ENCODE data around the gene TMEM11.

The TMEM11 gene

GRCh38 chr17:21177854-21178600 lies 35.9 kb downstream of the TMEM11 start:
- peak; percentile 32 for DNase-seq

GRCh38 chr17:21177401-21177800 lies 36.6 kb downstream of the TMEM11 start:
- DNase-seq = peak; percentile 39

GRCh38 chr17:21176773-21177395 lies 37.1 kb downstream of the TMEM11 start:
- DNase-seq = peak; percentile 10

GRCh38 chr17:21174713-21175112 lies 39.2 kb downstream of the TMEM11 start:
- DNase-seq = no peak

GRCh38 chr17:21174186-21174585 lies 39.8 kb downstream of the TMEM11 start:
- DNase-seq = no peak

- DNase-seq = no peak
Measured at GRCh38 chr17:21173543-21173942, 40.4 kb downstream of the TMEM11 start.

- DNase-seq = no peak
Measured at GRCh38 chr17:21172846-21173245, 41.1 kb downstream of the TMEM11 start.

- DNase-seq = no peak
Measured at GRCh38 chr17:21171970-21172510, 41.9 kb downstream of the TMEM11 start.

- DNase-seq = no peak
Measured at GRCh38 chr17:21171309-21171922, 42.5 kb downstream of the TMEM11 start.

GRCh38 chr17:21170809-21171208 lies 43.2 kb downstream of the TMEM11 start:
- DNase-seq = no peak

GRCh38 chr17:21169496-21169895 lies 44.5 kb downstream of the TMEM11 start:
- DNase-seq = no peak

- no peak for DNase-seq
Measured at GRCh38 chr17:21168555-21168865, 45.5 kb downstream of the TMEM11 start.

- DNase-seq = no peak
Measured at GRCh38 chr17:21167303-21167702, 46.7 kb downstream of the TMEM11 start.

GRCh38 chr17:21166595-21167210 lies 47.3 kb downstream of the TMEM11 start:
- no peak for DNase-seq

GRCh38 chr17:21165922-21166594 lies 47.9 kb downstream of the TMEM11 start:
- no peak for DNase-seq

GRCh38 chr17:21164620-21165019 lies 49.3 kb downstream of the TMEM11 start:
- DNase-seq = no peak

- DNase-seq = no peak
Measured at GRCh38 chr17:21164216-21164615, 49.7 kb downstream of the TMEM11 start.

- no peak for DNase-seq
Measured at GRCh38 chr17:21163101-21163500, 50.9 kb downstream of the TMEM11 start.

- DNase-seq = no peak
Measured at GRCh38 chr17:21162394-21162775, 51.6 kb downstream of the TMEM11 start.

GRCh38 chr17:21161498-21162393 lies 52.2 kb downstream of the TMEM11 start:
- no peak for DNase-seq

GRCh38 chr17:21160401-21160800 lies 53.6 kb downstream of the TMEM11 start:
- DNase-seq = no peak
